IMR-90 (cell line): Measurements from ENCODE around the gene LEPR. TPM values are rescaled to one million over a fixed set of nuclear protein-coding genes. Genes with fewer than 3 reads are reported as not detected.

Experiments used
- CEBPB ChIP-seq: IDR thresholded peaks from 2 replicates; pipeline ENCODE4 v1.6.1; 2012; ENCODE audit warnings: low read depth, low read length, improper control_type of control experiment
- FOS ChIP-seq: fragments of 150-350 bp; IDR thresholded peaks from 2 replicates; pipeline ENCODE4 v1.6.1; 2016; ENCODE audit warnings: low read depth, low read length
- MAZ ChIP-seq: IDR thresholded peaks from 2 replicates; pipeline ENCODE4 v1.6.1; 2012; ENCODE audit warnings: low read depth, mild to moderate bottlenecking, low read length, improper control_type of control experiment, moderate library complexity, borderline replicate concordance
- SMC3 ChIP-seq: fragments of 150-350 bp; IDR thresholded peaks from 2 replicates; pipeline ENCODE4 v1.6.1; 2016; ENCODE audit warnings: low read depth, mild to moderate bottlenecking, antibody characterized with exemption, low read length, moderate library complexity
- polyA plus RNA-seq, 3 experiments: library from polyadenylated mRNA; depleted of rRNA; stranded (reverse); fragments of >200 nt; gene quantifications; 2 replicates each; pipeline ENCODE4 v1.2.3, GENCODE V29; 2012; ENCODE audit warnings: low replicate concordance in 1 of 3
- total RNA-seq: library from RNA; depleted of rRNA; stranded (reverse); fragments of >200 nt; gene quantifications from 2 replicates; pipeline ENCODE4 v1.2.3, GENCODE V29; 2012

LEPR gene
- total and polyA plus RNA-seq, 2 of the 4 experiments (the other 2 are of a cell fraction), result 2.1 to 8.8 TPM

GRCh38 chr1:65422241-65423203 is 2.1 kb downstream of the LEPR start (continued):
- no peak for TF ChIP-seq CEBPB
- no peak for TF ChIP-seq SMC3
- TF ChIP-seq FOS, result no peak
- TF ChIP-seq MAZ, result no peak
